DMS53 treated with DMSO at 0.1 percent for 48 hours (cell line): Measurements from ENCODE around the gene DCAF7.

Source experiments
- DNase-seq: peaks from one replicate; lab custom pipeline; 2025; ENCODE audit not compliant: unreplicated experiment; lab: John Stamatoyannopoulos, UW

Gene DCAF7

DNA sequence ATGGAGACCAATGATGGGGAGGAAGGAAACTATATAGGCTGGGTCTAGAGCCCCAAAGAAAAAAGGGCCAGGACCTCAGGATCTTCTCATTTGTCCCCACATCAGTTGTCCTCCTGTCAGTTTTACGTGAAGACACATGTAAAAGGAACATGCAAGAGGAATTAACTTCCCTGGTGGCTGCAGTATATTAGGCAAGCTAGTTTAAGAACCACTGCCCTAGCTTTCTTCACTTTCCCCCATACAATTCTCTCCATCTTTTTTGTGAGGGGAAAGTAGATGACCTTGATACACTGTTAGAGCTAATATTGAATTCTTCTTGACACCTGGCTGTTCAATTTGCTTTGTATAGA, 74.2 kb downstream of the DCAF7 start:
- DNase-seq: no peak

DNA sequence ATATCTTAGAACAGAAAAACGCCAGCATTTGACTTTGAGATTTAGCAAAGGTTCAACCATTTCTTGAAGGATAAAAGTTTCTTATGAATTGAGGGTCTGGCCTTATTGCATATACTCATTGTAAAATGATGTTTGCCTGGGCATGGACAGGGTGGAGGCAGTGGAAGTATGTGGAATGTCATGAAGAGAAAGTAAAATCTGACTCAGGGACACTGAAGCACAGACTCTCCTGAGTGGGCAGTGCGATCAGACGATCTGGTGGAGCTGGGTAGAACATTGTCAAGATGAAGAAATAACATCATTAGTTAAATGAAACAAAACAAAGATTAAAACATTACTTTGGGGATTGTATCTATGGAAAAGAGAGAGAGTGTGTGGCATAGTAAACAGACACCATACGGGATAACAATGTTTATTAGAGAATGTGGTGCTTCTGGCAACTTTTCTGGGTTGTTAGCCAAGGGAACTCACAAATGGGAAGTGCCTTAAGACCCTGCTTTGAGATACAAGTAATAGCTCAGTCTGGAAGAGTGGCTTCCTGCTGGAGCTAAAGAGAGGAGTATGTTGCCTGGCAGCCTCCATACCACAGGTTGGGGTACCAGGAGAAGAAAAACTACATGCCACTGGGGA, 76.4 kb downstream of the DCAF7 start:
- DNase-seq: no peak

DNA sequence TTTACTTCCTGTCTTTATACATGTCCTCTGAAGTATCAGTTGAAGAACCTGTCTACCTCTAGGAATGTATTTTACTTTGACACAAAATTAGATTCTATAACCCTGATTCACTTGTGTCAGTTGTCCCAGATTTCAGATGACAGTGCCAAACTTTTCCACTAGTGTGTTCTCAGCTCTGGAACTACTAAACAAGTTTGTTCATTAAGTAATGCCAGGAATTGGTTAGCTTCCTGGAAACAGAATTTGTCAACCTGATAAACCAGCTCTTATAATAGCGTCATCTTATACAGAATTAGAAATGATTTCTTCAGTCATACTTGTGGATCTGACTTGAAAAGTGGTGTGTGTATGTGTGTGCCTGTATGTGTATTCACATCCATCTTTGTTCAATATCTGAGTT, 79.3 kb downstream of the DCAF7 start:
- no peak for DNase-seq

DNA sequence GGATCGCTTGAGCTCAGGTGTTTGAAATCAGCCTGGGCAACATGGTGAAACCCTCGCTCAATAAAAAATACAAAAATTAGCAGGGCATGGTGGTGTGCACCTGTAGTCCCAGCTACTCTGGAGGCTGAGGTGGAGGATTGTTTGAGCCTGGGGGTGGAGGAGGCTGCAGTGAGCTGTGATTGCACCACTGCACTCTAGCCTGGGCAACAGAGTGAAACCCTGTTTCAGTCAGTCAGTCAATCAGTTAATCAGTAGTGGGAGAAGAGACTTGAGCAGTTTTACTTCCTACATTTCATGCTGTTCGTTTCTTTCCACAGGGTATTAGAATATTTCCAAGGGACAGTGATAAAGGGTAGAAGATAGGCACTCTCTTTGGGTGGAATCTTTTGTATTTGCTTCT, 80.8 kb downstream of the DCAF7 start:
- no peak for DNase-seq

DNA sequence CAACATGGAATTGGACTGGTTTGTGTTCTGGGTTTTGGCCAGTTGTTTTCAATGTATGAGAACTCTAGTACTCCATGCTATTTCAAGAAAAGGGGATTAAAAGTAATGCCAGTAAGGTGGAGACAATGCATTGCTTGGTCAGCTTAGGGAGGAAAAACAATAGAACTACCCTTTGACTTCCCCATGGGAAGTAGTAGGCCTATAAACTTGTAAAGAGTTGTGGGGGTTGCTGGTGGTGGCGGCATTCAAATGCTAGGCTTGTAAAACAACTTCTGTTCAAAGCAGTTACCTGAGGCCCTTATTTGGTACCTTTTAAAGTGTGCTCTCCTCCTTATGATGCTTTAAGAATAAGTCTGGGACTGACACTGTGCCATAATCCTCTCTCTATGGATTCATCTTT, 81.3 kb downstream of the DCAF7 start:
- DNase-seq: no peak

DNA sequence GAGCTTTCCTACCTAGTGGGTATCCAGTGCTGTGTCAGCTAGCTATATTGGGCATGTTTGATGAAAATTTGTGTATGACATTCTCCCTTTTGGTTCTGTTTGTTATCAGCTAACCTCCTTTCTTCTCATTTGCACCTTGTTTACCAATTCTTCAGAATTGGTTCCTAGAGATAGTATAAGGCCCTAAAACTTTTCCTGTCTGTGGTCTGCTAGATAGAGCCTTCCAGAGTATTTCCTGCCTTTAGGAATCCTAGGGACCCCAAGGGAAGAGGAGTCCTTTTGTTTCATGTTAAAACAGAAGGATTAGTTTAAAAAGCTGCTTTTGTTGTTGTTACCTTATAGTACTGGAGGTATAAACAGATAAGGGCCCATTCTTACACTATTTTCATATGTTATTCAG, 83.5 kb downstream of the DCAF7 start:
- no peak for DNase-seq

DNA sequence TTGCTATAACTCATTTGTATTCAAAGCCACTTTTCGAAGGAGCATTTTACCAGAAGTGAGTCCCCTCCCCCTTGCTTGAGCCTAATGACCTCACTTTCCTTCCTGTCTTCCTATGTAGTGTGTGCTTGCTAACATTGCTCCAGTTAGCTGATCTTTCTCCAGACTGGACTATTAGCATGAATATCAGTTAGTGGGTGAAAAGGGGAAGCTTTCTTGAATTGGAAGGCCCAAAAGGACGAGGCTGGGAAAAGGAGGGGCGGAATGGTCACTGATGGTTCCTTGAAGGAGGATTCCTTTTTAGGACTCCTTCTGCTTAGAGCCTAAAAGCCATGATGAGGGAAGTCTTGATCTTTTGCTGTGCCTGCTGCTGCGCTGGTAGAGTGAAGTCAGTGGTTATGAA, 83.9 kb downstream of the DCAF7 start:
- DNase-seq: no peak

DNA sequence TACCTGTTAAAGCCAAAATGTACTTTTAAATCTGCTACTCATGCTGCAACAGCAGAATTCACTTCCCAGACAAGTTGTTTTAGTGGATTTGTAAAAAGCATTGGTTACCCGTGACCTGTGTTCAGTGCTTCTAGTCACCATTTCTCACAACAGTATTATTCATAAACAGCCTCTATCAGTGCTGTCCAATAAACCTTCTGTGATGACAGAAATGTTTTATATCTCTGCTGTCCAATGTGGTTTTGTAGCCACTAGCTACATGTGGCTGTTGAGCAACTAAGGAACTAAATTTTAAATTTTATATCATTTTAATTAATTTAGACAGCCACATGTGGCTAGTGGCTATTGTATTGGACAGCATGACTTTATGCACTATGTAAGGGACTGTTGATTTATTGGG, 84.5 kb downstream of the DCAF7 start:
- no peak for DNase-seq

DNA sequence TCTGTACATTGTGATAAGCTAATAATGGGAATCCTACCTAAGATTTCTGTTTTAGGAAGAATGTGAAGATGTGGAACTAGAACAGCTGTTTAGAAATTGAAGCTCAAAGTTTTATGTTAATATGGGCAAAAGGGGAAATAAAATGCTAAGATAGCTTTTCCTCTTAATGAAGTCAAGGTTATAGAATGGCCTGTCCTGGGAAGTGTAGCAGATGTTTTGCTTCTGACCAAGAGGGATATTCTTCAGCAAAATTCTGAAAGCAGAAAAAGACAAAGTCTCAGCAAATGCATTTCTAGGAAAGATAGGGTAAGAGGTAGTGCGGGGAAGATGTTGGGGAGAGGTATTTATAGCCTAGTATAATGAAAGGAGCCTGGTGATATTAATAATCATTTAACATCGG, 85.0 kb downstream of the DCAF7 start:
- no peak for DNase-seq

DNA sequence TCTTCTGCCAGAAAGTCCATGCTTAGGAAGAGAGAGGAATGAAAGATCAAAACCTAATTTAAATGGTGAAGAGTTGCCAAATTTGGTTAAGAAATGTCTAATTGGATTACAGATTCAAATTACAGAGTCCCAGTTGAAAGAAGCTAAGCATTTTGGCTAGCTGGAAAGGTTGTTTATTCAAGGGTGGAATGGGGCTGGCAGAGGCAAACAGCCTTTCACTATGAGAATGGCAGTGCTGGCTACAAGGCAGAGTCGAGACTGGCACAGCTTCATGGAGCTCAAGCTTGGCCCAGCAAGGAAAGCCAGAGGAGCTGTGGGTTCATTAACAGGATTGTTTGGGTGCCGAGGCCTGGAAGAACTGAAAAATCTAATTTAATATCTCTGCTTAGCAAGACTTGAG, 85.5 kb downstream of the DCAF7 start:
- no peak for DNase-seq

DNA sequence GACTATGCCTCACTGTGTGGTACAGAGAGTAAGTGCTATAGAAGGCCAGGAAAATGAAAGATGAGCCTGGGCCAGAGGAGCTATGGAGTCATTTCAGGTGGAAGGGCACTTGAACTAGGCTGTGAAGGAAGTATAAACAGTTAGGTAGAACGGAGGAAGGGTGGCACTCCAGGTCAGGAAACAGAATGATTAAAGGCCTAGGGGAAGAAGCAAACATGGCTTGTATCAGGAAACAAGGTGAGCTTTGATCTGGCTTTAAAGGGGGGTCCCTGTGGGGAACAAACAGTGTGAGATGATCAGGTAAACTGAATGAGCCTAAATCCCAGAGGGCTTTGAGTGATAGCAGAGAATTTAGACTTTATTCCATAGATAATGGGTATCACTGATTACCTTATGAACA, 88.8 kb downstream of the DCAF7 start:
- no peak for DNase-seq

DNA sequence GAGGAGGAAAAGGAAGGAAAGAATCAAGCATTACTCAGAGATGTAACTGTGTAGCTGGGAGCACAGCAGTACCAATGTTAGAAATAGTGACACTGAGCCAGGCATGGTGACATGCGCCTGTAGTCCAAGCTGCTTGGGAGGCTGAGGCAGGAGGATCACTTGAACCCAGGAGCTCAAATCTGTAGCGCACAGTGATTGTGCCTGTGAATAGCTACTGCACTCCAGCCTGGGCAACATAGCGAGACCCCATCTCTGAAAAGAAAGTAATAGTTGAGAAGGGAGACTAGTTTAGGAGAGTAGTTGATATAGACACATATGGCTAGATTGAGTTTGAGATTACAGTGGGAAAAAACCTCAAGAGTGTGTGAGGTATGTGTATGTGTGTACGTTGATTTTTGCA, 89.8 kb downstream of the DCAF7 start:
- no peak for DNase-seq

DNA sequence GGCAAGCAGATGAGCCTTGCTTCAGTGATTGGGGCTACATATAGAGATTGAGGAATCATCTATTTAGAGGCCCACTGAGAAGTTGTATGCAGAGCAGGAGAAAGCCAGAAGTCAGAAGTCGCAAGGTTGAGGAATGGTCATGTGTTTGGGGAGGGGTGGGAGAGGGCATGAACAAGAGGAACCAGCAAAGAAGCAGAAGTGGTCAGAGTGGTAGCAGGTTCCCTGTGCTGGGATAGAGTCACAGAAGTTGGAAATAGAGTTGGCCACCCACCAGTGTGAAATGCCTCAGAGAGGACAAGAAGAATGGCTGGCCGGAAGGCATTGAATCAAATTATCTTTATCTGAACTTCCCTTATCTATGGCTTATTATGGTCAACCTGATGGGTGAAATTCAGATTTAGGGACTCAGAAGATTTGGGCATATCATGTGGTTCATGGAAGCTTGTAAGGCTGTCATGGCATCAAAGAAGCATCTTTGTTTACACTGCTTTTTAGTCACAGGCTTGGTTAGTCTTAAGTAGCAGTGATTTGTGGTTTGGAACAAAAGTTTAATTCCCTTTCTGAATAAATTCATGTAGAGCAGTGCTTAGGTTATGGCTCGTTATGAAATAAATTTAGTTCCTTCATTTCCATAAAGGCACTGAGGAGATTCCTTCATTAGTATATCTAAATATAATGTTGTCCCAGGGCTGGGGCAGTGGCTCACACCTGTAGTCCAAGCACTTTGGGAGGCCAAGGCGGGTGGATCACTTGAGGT, 91.6 kb downstream of the DCAF7 start:
- no peak for DNase-seq
